Renal cortex interstitium (tissue), 11 donors: ENCODE data around the gene CCDC136. TPM values are rescaled to one million over a fixed set of nuclear protein-coding genes. Genes with fewer than 3 reads are reported as not detected.

ENCODE experiments used
- DNase-seq, 11 donors: peaks; one replicate each; pipeline ENCODE4 v3.0.0-alpha.2; 2013; ENCODE audit warnings: low read depth in 9 of 11, low spot score in 4 of 11; ENCODE audit errors: extremely low read depth in 1 of 11
- polyA plus RNA-seq, 3 donors: library from polyadenylated mRNA; unstranded; fragments of 120-200 nt; gene quantifications; one replicate each; pipeline ENCODE4 v1.2.1, GENCODE V29; 2013; ENCODE audit not compliant: insufficient read length in 3 of 3

The CCDC136 gene
- polyA plus RNA-seq, 3 donors = 16.1 to 22.8 (median 22.5) TPM

- peak in 1 of 11 donors; percentile 11 for DNase-seq
These were observed 36.4 kb downstream of the CCDC136 start for GRCh38 chr7:128827971-128828711.

GRCh38 chr7:128829391-128830166 is 37.8 kb downstream of the CCDC136 start:
- peak in 1 of 11 donors; percentile 11 for DNase-seq

- DNase-seq = peak in 4 of 11 donors; percentile 38 to 60 (median 56)
These were observed 38.7 kb downstream of the CCDC136 start, which contains the start of gene FLNC for GRCh38 chr7:128830231-128831177. TSS of gene FLNC (plus strand) at chr7:128830406. CDS start at chr7:128830638, 232 bp downstream.

- peak in 3 of 11 donors; percentile 32 to 52 (median 41) for DNase-seq
These were observed 39.6 kb downstream of the CCDC136 start for GRCh38 chr7:128831178-128831993.

DNA sequence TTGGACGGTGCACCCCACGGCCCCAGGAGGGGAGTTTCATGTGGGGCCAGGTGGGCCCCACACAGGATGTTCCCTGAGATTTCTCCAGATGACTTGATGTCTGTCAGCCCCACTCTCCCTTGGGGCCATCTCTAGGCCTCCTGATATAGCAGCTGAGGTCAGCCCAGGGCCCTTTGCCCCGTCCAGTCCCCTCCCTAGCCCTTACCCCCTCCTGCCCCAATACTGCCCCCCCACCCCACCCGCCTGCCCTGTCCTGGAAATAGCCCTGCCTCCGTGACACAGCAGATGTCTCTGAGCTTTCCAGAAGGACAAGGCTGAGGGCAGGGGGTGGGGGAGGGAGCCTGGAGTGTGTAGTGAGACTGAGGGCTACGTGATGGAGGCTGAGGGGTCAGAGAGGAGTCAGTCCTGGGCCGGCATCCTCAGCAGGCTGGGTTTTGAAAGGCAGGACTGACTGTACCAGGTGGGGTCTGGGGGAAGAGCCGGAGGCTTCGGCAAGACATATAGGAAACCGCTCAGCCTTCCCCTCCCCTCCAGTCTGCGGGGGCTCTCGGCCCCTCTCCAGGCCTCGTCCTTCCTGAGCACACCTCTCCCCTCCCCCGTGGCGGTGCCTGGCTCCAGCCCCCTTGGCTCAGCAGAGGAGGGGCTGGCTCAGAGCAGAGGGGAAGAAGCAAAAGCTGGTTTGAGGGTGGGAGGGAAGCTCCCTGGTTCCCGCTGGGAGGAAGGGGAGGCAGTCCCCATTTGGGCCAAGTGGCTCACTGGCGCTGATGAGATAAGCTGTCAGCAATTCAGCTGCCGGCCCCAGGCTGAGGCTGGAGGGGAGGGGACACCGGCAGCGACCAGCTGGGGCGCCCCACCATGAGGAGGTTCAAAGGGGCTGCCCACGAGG is 40.5 kb downstream of the CCDC136 start:
- peak in 1 of 11 donors; percentile 21 for DNase-seq

DNA sequence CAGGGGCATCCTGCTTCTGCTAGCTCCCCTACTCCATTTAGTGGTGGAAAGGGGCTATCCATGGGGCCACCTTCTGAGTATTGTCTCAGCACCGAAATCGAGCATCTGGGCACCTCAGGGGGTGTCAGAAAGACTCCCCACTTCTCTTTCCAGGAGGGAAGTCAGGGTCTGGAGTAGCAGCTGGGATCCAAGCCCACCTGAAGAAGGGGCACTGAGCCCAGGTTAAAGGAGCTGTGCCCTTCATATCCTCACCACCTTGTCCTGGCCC is 41.0 kb downstream of the CCDC136 start:
- DNase-seq = no peak

- peak in 5 of 11 donors; percentile 44 to 62 (median 47) for DNase-seq
These were observed 41.6 kb downstream of the CCDC136 start for GRCh38 chr7:128833148-128833945.

GRCh38 chr7:128833946-128834325 is 42.2 kb downstream of the CCDC136 start:
- DNase-seq = no peak

DNA sequence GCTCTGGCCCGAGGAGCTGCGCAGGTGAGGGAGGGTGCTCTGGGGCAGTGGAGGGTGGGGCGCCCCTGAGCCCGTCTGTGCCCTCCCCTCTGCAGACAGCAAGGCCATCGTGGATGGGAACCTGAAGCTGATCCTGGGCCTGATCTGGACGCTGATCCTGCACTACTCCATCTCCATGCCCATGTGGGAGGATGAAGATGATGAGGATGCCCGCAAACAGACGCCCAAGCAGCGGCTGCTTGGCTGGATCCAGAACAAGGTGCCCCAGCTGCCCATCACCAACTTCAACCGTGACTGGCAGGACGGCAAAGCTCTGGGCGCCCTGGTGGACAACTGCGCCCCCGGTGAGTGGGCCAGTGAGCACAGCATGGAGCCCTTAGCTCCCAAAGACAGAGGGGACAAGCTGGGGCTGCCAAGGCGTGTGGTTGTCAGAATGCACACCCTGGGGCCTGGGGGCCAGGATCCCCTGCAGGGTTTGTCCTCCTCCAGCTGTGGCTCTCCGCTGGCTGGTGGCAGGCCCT is 43.5 kb downstream of the CCDC136 start:
- DNase-seq = no peak

- DNase-seq = no peak
These were observed 44.2 kb downstream of the CCDC136 start for GRCh38 chr7:128835790-128836641.

- DNase-seq = no peak
These were observed 45.1 kb downstream of the CCDC136 start for GRCh38 chr7:128836729-128837348.

- no peak for DNase-seq
These were observed 45.8 kb downstream of the CCDC136 start for GRCh38 chr7:128837521-128837921.

DNA sequence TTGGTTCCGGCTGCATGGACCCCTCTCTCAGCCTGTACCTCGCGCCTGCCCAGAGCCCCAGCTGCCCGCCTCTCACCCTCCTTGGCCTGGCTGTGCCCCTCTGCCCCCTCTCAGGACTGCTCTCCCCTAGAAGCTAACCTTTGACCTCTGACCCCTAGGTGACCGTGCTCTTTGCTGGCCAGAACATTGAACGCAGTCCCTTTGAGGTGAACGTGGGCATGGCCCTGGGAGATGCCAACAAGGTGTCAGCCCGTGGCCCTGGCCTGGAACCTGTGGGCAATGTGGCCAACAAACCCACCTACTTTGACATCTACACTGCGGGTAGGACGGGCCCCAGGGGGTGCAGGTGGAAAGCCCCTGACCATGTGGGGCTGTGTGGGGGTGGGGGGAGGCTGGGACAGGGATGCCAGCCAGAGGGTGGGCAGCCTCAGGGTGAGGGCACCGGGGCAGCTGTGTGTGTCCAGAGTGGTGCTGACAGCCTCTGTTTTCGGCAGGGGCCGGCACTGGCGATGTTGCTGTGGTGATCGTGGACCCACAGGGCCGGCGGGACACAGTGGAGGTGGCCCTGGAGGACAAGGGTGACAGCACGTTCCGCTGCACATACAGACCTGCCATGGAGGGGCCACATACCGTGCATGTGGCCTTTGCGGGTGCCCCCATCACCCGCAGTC is 46.5 kb downstream of the CCDC136 start:
- DNase-seq = no peak

- no peak for DNase-seq
These were observed 47.4 kb downstream of the CCDC136 start for GRCh38 chr7:128838981-128839731.
